Suppressor macrophage treated with lipopolysaccharide for 4 hours (primary cell): ENCODE data around the gene RFX5.
"Not testable (repeated sequence)": the region's sequence is repeated elsewhere in the genome, so short reads cannot be mapped to it uniquely, and the experiment has no call there.

ENCODE experiments used
- DNase-seq: peaks from one replicate; pipeline ENCODE4 v3.0.0-alpha.2; 2020

Gene RFX5

GRCh38 chr1:151346769-151347522 lies at the start of gene RFX5:
Gene RFX5 (minus strand): TSS chr1:151347252. CDS start chr1:151346320, 932 bp downstream.
- DNase-seq, result peak; percentile 99

DNA sequence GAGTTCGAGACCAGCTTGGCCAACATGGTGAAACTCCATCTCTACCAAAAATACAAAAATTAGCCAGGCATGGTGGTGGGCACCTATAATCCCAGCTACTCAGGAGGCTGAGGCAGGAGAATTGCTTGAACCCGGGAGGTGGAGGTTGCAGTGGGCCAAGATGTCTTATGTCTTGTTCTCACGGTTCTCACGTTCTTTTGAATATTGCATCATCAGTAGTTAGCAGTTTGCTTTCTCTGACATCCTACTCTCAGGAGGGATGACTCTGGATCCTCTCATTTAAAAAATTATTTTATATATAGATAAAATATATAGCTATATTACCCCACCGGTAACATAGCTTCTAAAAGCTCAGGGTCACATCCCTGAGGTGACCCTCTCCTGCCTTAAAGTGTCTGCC lies 49.2 kb upstream of the RFX5 start:
- not testable (repeated sequence) for DNase-seq

- no peak for DNase-seq
Observed at GRCh38 chr1:151393583-151393982, 46.5 kb upstream of the RFX5 start.

DNA sequence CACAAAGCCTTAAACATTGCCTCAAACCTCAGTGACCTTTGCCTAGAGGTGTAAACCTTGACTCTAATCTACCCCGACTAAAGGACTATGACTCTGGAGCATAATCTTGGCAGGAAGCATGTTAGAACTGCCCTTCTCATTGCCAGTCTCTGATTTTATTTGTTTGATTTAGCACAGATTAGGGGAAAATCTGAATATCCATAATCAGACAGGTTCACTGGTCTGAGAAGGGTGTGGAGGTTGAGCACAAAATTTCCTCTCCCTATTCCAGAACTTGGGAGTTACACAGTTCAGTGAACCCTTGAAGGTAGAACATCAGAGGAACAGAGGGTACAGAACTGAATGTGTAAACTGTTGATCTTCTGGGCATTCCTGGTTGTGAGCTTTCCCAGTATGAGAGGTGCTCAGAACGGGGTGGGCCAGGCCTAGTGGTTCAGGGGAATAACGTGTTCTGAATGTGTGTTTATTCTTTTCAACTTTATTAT lies 44.1 kb upstream of the RFX5 start:
- DNase-seq, result no peak

GRCh38 chr1:151390221-151391078 lies 43.4 kb upstream of the RFX5 start:
- DNase-seq, result not testable (repeated sequence)

GRCh38 chr1:151386002-151386401 lies 39.0 kb upstream of the RFX5 start:
- no peak for DNase-seq

GRCh38 chr1:151384584-151384983 lies 37.5 kb upstream of the RFX5 start:
- DNase-seq, result no peak

DNA sequence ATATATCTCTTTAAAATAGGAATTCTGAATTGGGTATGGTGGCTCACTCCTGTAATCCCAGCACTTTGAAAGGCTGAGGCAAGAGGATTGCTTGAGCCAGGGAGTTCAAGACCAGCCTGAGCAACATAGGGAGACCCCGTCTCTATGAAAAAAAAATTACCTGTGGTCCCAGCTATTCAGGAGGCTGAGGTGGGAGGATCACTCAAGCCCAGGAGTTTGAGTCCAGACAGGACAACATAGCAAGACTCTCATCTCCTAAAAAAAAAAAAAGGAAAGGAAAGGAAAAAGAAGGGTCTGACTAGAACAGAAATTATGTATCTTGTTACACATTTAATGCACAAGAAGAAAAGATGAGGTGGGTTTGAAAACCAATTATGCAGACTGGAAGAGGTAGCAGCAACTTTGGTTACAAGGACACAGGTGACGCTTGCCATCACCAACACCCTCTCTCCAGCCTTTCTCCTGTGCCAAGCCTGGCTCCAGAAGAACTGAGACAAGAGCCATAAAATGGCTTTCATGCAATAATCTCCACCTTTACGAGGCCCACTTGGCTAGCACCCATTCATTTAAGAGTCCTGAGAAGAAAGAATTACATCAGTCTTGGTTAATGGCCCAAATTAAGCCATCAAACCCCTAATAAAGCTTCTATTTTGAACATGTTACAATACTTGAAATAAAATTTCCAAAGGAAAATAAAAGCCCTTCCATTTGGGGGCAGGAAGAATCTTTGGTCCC lies 30.3 kb upstream of the RFX5 start:
- DNase-seq, result no peak

DNA sequence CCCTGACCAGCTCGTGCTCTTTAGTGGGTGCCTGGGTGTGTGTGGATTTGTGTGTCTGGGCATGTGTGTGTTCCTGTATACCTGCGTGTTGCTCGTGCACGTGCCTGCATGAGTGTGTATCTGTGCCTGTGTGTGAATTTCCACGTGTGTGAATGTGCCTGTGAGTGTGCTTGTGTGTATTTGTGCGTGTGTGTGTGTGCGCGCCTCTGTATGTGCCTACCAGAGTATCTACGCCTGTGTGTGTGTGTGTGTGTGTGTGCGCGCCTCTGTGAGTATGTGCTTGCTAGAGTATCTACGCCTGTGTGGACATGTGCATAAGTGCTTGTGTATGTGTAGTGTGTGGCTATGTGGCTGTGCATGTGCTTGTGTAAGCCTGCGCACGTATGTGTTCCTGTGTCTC lies 26.1 kb upstream of the RFX5 start:
- no peak for DNase-seq

GRCh38 chr1:151372058-151372934 lies 25.2 kb upstream of the RFX5 start, which contains the start of gene SELENBP1:
Gene SELENBP1 (minus strand): TSS chr1:151372705. CDS start chr1:151372641, 64 bp downstream.
- no peak for DNase-seq

- peak; percentile 29 for DNase-seq
Observed at GRCh38 chr1:151371370-151372057, 24.5 kb upstream of the RFX5 start.

DNA sequence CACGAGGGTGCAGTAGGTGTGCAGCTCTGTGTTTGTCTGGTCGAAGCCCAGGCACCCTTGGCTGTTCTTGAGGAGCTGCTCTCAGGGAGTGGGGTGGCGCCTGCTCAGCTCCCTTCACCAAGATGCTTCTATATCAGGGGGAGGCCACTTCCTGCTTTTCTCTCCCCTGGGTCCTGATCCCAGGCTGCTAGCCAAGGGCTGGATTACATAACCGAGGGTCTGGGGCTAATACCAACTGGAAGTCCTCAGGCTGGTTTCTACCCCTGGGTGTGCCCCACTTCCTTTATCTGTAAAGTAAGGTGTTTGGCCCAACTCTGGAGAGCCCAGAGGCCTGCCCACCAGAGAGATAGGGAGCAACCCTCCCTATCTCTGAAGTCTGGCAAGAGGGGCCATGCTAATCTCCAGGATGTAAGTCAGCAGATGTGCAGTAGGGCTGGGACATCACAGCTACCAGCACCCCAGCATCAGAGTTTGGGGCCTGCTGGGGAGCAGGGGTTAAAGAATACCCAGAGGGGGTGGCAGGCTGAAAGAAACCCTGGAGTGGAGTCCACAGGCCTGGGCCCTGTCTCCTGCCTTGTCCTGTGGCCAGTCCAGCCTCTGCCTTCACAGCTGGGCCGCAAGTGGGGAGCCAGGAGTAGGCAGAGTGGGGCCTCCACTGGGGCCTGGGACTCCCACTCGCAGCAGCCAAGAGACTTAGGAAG lies 23.3 kb upstream of the RFX5 start:
- no peak for DNase-seq

DNA sequence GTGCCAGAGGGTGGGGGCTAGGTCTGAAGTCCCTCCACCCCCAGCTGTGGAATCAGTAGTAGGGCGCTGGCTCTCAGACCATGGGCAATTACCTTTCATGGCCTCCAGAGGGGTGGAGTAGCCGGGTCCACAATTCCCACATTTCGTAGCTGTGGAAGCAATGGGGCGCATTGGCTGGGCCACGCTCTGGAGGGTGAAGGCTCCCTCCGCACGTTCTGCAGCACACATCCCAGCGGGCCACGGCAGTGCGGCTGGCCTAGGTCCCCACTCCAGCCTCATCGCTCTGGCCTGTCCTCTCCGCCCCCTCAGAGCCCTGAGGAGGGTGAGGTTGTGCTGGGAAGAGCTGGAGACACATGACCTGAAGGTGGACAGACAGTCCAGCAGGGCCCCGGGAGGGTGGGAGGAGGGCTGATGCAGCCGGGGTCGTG lies 22.6 kb upstream of the RFX5 start:
- no peak for DNase-seq

DNA sequence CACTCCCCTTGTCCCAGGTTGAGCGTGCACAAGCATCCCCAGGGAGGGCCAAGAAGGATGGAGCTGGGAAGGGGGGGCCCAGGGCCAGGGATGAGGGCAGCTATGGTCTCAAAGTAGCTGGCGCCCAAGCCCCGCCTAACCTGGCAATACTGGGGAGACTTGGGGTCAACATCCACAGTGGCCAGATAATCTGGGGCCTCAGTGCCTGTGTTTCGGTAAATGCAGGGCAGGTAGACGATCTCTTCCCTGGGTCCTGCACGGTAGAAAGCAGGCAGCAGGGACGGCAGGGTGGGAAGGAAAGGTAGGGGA lies 22.2 kb upstream of the RFX5 start:
- DNase-seq, result no peak

- DNase-seq, result no peak
Observed at GRCh38 chr1:151368393-151369301, 21.6 kb upstream of the RFX5 start.

DNA sequence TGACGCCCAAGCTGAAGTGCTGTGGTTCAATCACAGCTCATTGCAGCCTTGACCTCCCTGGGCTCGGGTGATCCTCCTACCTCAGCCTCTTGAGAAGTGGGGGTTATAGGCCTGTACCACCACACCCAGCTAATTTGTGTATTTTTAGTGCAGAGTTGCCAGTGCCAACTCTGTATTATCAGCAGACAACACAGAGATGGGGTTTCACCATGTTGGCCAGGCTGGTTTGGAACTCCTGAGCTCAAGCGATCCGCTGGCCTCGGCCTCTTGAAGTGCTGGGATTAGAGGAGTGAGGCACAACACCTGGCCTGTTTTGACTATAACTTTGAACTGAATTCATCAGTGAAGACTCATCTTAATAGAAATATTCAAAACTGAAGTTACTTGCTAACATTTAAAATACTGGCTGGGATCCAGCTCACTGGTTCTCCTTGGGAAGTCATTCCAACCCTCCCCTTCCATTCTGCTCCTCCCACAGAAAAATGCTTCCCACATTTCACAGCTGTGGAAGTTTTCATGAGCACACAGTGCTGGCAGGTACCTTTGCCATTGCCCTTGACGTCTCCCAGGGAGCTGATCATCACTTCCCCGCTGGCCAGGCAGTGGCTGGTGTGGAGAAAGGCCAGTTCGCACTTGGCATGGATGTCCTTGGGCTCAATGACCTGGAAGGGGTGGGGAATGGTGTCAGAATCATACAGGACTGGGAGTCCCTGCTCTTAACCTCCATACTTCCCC lies 20.8 kb upstream of the RFX5 start:
- no peak for DNase-seq

DNA sequence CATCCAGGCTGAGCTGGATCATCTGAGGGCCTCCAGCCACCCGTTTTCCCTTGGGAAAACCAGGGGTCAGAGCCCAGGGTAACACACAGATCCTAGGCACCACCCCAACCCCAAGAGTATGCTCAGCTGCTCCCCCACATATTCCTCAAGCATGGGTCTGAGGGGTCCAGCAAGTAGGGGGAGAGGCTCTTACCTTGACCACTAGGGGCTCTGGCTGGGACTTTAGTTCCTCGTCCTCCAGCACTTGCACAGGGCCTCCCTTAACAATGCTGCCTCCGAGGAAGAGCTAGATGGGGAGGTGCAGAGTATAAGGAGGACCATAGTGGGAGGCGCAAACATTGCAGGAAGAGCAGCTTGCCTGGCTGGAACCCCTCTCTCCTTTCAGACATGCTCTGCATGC lies 17.9 kb upstream of the RFX5 start:
- DNase-seq, result no peak

DNA sequence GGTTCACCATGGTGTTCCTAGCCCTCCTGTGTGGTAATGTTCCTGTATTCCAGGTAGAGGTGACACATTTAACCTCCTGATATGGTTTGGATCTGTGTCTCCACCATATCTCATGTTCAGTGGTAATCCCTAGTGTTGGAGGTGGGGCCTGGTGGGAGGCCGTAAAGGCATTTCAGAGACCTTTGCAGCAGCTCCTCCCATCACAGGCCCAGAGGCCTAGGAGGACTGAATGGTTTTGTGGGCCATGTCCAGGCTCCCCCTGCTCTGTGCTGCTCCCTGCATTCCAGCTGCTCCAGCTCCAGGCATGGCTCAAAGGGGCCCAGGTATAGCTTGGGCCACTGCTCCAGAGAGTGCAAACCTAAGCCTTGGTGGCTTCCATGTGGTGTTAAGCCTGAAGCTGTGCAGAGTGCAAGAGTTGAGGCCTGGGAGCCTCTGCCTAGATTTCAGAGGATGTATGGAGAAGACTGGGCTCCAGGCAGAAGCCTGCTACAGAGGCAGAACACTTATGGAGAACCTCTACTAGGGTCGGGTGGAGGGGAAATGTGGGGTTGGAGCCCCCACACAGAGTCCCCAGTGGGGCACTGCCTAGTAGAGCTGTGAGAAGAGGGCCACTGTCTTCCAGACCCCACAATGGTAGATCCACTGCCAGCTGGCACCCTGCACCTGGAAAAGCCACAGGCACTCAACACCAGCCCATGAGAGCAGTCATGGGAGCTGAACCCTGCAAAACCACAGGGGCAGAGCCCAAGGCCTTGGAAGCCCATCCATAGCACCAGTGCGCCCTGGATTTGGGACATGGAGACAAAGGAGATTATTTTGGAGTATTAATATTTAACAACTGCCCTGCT lies 15.5 kb upstream of the RFX5 start:
- DNase-seq, result no peak
